Measurements from ENCODE around the gene RNU6-7. TPM values are rescaled to one million over a fixed set of nuclear protein-coding genes. Genes with fewer than 3 reads are reported as not detected.

Gene RNU6-7
- total and polyA plus RNA-seq, 2 of the 13 experiments (the other 11 are each of a cell fraction or from before 2014, with no cell fraction given), result under 0.01 TPM; not detected in 1

- TF ChIP-seq MZF1 (CRISPR knock-in tag; IDR thresholded peaks at IDR 0.05; ENCODE audit: borderline replicate concordance) (no peak), HNRNPLL (IDR thresholded peaks at IDR 0.05; ENCODE audit: low read depth, low read length, poor library complexity, severe bottlenecking) (no peak), MXD1 (CRISPR knock-in tag; IDR thresholded peaks at IDR 0.05) (no peak), SRY (CRISPR knock-in tag; IDR thresholded peaks at IDR 0.05) (no peak), ZEB1 (IDR thresholded peaks at IDR 0.05; ENCODE audit: insufficient replicate concordance, low read depth) (no peak), HOXA7 (CRISPR knock-in tag; IDR thresholded peaks at IDR 0.05) (no peak), ZNF652 (CRISPR knock-in tag; IDR thresholded peaks at IDR 0.05; ENCODE audit: borderline replicate concordance, low read depth) (peak; percentile 39; the same call in 1 of the 2 replicates), ZBTB2 (CRISPR knock-in tag; IDR thresholded peaks at IDR 0.05; ENCODE audit: low read depth) (no peak), BRD4 (CRISPR knock-in tag; IDR thresholded peaks at IDR 0.05) (no peak), ZBTB7A (CRISPR knock-in tag; IDR thresholded peaks at IDR 0.05) (no peak), SALL1 (CRISPR knock-in tag; IDR thresholded peaks at IDR 0.05) (no peak), RFX3 (CRISPR knock-in tag; IDR thresholded peaks at IDR 0.05) (no peak), ARNT (IDR thresholded peaks at IDR 0.05) (no peak), ZNF281 (CRISPR knock-in tag; IDR thresholded peaks at IDR 0.05; ENCODE audit: borderline replicate concordance) (no peak), NPAS2 (CRISPR knock-in tag; IDR thresholded peaks at IDR 0.05; ENCODE audit: borderline replicate concordance) (no peak)
- TF ChIP-seq, protein P1, sequence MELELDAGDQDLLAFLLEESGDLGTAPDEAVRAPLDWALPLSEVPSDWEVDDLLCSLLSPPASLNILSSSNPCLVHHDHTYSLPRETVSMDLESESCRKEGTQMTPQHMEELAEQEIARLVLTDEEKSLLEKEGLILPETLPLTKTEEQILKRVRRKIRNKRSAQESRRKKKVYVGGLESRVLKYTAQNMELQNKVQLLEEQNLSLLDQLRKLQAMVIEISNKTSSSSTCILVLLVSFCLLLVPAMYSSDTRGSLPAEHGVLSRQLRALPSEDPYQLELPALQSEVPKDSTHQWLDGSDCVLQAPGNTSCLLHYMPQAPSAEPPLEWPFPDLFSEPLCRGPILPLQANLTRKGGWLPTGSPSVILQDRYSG (CRISPR knock-in tag; IDR thresholded peaks at IDR 0.05), result 0 out of 2 replicates have a peak, but pooled peaks have one; percentile 22
- TF ChIP-seq, protein P2, sequence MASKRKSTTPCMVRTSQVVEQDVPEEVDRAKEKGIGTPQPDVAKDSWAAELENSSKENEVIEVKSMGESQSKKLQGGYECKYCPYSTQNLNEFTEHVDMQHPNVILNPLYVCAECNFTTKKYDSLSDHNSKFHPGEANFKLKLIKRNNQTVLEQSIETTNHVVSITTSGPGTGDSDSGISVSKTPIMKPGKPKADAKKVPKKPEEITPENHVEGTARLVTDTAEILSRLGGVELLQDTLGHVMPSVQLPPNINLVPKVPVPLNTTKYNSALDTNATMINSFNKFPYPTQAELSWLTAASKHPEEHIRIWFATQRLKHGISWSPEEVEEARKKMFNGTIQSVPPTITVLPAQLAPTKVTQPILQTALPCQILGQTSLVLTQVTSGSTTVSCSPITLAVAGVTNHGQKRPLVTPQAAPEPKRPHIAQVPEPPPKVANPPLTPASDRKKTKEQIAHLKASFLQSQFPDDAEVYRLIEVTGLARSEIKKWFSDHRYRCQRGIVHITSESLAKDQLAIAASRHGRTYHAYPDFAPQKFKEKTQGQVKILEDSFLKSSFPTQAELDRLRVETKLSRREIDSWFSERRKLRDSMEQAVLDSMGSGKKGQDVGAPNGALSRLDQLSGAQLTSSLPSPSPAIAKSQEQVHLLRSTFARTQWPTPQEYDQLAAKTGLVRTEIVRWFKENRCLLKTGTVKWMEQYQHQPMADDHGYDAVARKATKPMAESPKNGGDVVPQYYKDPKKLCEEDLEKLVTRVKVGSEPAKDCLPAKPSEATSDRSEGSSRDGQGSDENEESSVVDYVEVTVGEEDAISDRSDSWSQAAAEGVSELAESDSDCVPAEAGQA (IDR thresholded peaks at IDR 0.05; ENCODE audit: low read depth), result no peak
- TF ChIP-seq, protein P2 (CRISPR knock-in tag; IDR thresholded peaks at IDR 0.05; ENCODE audit: borderline replicate concordance), result peak; percentile 18; the same call in 1 of the 2 replicates
Measured at GRCh38 chr14:32200368-32201192, 1.3 kb upstream of the RNU6-7 start (continued).
